HT1080 (cell line): ENCODE results near the gene ZNF112. TPM values are rescaled to one million over a fixed set of nuclear protein-coding genes. Genes with fewer than 3 reads are reported as not detected.
"Not testable (repeated sequence)": the region's sequence is repeated elsewhere in the genome, so short reads cannot be mapped to it uniquely, and the experiment has no call there.

Experiments
- DNase-seq: peaks from one replicate; pipeline ENCODE4 v3.0.0-alpha.2; 2015; ENCODE audit warnings: low read depth
- polyA plus RNA-seq, 2 experiments: library from polyadenylated mRNA; depleted of rRNA; stranded (reverse); fragments of >200 nt; gene quantifications; 2 replicates each; pipeline ENCODE4 v1.2.3, GENCODE V29; 2015
- total RNA-seq: library from RNA; depleted of rRNA; stranded (reverse); fragments of >200 nt; shearing (Covaris generic); gene quantifications from 2 replicates; pipeline ENCODE4 v1.2.3, GENCODE V29; 2014; rRNA removed

ZNF112 gene
- total RNA-seq = 4.0 TPM in 2 replicates
- polyA plus RNA-seq (2015; cell fraction: cytosol; rRNA removed) = 2.2 and 2.8 TPM in 2 replicates
- 10.6 and 13.0 TPM in 2 replicates for polyA plus RNA-seq (2015; cell fraction: nucleus; rRNA removed)

DNA sequence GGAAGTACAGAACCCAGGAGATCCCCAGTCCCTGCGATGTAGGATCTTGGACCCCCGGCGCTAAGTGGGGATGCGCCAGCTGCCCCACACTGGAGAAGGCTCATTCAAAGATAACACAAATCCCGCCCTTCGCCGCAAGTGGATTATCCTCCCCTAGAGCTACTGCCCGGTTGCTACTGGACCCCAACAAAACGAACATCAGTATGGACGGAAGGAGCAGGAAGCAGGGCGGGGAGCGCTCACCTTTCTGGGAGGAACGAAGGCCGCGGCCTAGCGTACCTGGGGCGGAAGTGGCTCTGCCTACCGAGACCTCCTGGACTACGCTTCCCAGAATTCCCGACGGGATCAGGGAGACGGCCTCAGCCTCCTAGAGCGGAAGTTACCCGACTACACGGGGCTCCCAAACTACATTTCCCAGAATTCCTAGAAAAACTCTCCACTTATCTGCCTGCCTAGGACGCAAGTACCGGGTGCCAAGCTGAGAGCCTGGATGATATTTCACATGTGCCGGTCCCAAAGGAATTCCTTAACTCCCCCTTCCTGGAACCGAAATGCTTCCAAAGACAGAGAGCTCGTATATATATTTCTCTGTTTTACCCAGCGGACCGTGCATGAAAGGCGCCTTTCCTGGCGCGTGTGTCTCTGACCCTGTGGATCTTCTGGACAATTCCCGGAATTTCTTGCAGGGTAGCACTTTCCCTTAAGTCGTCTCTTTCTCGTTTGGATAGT, at the start of gene ZNF112:
ZNF112 (minus strand) TSS at position 298 of the 729 bp plus-strand sequence. CDS start 16,141 bp downstream, outside the sequence.
- DNase-seq = peak; percentile 97

DNA sequence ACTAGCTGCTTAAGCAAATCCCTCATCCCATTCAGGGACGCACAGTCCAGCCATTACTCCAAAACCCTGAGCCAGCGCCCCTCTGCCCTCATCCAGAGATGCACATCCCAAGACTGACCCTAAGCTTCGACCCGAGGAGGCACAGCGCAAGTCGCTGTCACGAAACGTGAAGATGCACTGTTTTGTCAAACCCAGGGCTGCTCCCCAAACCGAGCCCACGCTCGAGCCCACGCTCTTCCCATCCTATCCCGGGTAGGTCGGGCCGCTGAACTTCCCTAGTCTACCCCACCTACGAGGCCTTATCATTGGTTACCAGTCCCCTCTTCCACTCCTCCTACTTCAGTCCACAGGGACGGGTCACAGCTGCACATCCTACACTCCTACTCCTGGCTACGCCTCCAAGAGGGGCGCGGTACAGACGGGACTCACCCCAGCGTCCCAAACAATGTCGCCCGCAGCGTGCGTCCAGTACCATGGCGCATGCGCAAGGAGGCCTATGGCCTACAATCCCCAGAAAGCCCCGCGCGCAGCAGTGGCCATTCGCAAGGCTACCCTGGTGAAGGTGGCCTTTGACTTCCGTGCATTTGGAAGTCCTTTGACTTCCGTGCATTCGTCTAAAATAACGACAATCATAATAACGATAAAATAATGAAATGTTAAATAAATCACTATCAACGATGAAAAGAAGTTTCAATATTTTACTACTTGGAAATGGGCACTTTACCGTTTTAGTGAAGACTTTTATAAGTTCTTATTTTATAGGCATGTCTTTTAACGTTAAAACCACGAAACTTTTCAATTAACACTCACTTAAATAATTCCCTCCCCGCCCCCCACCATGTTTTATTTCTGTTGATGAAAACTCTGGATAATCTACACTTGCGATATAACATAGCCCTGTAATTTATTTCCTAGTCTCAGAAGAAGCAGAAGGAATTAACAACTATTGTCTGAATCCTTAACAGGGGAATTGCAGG, 44.9 kb upstream of the ZNF112 start, which contains the start of gene ZNF285:
ZNF285 (minus strand) TSS at position 470 of the 977 bp plus-strand sequence. CDS start 4,395 bp downstream, outside the sequence.
- peak; percentile 82 for DNase-seq

DNA sequence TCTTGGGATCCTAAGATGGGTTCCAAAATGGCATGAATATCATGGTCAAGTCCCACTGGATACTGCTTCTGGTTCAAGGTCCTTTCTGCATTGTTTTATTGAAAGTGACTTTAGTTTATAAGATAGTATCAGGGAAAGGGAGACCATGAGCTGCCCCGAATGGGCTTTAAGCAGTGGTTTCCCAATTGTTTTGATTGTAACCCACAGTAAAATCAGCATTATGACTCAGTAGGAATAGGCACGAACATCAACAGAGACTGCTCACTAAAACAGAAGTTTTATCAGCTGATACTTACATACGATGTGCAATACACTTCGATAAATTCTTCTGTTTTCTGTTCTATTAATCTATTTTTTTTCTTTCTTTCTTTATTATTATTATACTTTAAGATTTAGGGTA, 32.8 kb upstream of the ZNF112 start:
- DNase-seq = not testable (repeated sequence)

DNA sequence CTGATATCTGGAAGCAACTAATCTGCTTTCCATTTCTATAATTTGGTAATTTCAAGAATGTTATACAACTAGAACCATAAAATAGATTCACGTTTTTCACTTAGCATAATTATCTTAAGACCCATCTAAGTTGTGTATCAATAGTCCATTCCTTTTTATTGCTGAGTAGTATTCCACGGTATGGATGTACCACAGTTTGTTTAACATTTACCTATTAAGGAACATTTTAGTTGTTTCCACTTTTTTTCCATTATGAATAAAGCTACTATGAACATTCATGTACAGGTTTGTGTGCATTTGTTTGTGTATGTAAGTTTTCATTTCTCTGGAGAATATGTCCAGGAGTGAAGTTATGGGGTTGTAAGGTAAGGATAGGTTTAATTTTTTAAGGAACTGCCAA, 18.3 kb upstream of the ZNF112 start:
- DNase-seq = no peak

DNA sequence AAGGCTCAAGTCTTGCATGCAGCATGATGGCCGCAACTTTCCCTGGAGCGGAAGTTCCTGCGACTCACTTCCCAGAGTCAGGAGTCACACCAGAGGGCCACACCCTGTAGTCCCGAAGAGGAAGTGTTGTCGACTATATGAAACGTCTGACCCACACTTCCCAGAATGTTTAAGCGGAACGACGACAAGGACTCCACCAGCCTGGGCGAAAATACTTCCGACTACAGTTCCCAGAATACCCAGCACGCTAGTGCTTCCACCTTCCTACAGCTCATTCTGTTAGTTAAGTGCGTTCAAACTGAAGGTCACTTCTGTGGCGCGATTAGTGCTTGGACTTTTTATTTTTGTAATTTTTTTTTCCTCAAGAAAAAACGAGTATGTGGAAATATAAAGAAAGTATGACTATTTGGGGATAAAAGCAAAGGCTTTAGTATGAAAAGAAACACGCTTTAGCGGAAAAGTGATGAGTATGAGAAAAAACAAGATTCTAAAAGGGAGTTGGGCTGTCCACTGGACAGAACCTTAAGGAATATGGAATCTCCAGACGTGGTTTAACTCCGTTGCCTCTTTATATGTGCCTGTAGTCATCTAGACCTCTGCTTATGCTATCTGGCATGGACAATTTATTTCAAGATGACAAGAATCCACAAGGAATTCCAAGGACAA, 15.5 kb upstream of the ZNF112 start:
- no peak for DNase-seq

DNA sequence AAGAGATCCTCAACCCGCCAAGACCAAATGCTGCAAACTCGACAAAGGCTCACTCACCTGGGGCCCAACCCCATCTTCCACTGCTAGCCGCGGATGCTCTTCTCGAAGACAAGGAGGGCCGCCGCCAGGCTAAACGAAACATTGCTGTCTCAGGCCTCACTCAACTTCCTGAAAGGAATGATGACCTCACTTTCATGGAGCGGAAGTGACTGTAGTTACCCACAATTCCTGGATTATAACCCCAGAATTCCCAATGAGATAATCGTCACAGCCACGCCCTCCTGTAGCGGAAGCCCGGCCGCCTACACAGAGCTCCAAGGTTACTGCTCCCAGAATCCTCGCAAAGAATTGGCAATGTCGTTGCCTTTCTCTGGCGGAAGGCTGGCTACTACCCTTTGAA, 10.5 kb upstream of the ZNF112 start:
- DNase-seq = peak; percentile 50

DNA sequence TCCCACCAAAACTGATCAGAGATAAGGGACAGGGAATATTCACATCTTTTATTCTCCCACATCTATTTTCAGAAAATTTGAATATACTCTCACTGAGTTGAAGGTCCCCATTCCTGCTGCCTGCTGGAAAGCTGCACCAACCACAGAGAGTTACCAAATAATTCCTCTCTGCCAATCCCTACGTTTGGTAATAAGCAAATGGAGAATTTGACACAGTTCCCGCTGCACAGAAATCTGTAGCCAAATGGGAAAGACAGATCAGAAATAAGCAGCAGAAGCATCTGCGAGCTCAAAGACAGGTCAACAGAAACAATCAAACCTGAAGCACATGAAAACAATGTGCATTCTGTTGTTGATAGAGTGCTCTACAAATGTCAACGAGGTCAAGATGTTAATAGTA, 9.9 kb downstream of the ZNF112 start:
- no peak for DNase-seq

DNA sequence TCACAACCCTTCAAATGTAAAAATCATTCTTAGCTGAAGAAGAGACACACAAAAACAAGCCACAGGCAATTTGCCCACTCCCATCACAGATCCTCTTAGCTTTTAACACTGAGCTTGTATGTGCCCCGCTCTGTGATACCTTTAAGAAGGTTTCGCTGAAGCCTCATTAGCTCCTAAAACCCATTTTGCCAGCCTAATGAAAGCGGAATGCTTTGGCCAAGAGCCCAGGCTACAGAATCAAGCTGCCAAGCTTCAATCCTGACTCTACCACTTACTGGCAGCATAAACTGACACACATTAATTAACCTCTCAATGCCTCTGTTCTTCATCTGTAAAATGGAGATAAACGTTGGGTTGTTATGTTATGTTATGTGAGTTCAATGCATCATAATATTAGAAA, 10.5 kb downstream of the ZNF112 start:
- no peak for DNase-seq

DNA sequence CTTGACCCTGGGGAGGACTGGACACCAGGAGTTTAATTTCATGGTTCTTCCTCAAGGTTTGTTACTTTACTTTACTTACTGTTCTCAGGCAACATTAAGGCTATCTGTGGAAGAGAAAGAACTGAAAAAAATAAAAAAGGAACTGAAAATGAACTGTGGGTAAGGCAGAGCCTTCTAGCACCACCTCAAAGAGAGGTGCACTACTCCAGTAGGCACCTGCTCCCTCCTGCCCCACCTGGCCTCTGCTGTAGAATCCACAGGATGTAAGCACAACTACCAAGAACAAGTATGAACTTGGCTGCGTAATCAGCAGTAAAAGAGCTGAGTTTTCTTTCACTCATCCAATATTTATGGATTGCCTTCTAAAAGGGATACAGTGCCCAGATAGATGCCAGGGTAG, 12.2 kb downstream of the ZNF112 start:
- DNase-seq = no peak

DNA sequence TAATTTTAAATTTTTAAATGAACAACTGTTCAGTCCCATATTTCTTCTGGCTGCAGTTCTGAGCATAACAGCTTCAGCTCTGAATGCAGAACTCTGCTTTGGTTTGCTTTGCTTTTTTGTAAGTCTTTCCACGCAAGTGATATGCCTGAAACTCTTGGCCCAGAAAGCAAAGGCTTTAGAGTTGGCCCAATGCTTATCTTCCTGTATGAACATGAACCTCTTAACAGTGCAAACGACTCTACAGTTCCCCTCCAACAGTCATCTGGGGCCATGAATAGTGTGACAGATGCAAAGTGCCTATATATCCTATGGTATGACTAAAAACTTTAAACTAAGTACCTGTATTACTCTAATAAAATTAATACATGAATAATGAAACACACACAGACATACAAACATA, 14.7 kb downstream of the ZNF112 start:
- no peak for DNase-seq

DNA sequence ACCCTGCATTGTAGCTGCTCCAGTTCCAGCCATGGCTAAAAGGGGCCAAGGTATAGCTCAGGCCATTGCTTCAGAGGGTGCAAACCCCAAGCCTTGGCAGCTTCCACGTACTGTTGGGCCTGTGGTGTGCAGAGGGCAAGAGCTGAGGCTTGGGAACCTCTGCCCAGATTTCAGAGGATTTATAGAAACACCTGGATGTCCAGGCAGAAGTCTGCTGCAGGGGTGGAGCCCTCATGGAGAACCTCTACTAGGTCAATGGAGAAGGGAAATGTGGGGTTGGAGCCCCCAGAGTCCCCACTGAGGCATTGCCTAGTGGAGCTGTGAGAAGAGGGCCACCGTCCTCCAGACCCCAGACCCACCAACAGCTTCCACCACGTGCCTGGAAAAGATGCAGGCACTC, 21.8 kb downstream of the ZNF112 start:
- not testable (repeated sequence) for DNase-seq

DNA sequence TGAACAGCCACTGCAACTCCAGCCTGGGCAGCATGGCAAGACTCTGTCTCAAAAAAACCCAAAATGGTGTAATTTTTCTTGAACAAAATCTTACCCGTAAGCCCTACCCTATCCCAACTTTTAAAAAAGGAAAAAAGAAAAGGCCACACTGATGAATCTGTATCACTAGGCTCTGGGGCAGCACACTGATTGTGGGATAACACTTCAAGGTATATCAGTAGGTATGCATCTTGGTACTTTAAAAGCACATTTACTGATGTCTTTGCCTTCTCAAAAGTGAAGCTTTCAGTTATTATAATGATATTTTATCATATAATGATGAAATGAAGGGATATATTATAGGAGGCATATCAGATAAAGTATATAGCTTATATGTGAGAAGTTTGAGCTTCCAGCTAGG, 24.3 kb downstream of the ZNF112 start:
- no peak for DNase-seq

DNA sequence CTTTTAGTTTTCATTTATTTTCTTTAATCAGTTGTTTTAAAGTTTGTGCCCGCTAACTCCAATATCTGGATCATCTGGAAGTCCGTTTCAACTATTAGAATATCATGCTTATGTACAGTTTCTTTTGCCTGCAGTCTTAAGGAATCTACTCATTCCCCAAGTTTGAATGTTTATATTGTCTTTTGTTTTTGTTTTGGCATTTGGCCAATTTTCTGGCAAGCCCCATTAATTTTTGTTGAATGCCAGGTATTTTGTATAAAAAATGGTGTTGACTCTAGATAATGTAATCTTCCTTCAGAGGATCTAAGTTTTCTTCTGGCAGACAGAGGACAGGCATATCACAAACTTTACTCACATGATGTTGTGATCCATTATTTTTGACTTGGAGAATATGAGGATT, 40.6 kb downstream of the ZNF112 start:
- no peak for DNase-seq

DNA sequence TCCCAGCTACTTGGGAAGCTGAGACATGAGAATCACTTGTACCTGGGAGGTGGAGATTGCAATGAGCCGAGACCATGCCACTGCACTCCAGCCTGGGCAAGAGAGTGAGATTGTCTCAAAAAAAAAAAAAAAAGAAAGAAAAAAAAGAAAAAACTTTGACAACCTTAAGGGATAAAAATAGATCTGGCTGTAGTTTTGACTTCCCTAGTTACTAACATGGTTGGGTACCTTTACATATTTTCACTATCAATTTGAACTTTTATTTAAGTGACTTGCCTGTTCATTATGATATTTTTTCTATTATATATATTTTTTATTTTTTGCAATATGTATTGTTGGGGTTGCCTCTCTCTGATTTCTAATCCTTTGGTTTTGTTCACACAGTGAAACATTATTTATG, 43.2 kb downstream of the ZNF112 start:
- DNase-seq = no peak

DNA sequence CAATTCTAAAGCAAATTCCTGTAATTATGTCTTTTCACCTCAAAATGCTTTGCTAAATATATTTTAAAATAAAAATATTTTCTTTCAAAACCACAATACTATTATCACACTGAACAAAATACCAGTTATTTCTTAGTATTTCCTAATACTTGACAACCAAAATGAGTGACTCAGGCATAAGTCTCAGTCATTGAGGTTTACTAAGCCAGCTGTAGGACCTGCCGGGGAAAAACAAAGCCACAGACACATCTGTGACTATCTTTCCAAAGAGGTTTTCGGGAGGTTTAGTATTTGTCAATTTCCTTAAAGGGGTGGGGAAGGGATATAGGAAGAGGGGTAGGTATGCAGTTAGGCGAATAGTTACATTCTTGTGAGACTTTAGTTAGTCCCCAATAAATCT, 48.5 kb downstream of the ZNF112 start:
- peak; percentile 12 for DNase-seq

DNA sequence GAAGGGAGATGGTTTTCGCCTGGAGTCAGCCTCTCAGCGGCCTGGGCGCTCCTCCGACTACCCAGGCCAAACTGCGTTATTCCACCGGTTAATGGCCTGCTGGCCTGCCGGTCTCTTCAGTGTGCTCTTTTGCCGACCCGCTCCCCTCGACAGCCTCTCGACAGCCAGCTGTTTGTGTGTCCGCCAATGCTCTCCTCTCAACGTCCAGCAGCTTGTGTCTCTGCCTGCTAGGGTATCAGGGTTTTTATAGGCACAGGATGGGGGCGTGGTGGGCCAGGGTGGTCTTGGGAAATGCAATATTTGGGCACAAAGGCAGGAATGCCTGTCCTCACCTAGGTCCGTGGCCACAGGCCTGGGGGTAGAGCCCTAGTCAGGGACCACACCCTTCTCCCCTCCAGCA, 50.2 kb downstream of the ZNF112 start:
- DNase-seq = no peak

DNA sequence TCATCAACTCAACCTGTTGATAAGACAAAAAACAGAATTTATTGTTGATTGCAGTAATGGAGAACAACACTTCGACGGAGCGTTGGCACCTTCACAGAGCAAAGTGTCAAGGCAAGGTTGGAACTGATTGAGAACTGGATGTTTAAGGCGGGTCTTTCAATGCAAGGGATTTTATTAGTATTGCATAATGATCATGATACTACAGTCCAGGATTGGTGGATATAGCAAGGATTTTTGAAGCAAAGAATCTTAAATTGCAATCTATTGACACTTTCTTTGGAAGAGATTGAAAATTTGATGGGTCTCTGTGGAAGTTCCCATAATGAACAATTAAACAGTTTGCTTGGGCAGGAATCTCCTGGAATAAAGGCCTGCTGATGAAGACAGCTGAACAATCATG, 51.0 kb downstream of the ZNF112 start:
- DNase-seq = no peak

DNA sequence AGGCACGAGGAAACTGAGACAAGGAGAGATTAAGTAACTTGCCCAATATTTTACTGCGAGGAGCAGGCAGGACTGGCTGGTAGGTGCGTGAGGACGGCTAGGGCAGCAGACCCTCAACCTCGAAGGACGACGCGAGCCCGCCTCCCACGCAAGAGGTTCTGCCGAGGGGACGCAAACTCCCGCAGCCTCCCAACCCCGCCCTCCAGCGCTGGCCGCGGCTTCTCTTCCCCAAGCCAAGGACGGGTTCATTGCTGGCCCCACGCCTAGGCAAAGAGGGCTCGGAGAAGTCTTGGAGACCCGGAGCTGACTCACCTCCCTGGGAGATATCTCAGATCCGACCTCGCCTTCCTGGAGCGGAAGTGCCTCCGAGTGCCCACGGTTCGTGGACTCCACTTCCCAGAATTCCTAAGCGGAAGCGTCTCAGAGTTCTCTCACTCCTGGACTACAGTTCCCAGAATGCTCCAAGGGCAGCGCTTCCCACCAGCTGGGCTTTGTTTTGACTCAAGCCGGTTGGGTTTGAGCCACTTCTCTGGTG, 51.8 kb downstream of the ZNF112 start, which contains the start of gene ZNF235:
ZNF235 (minus strand) TSS at position 367 of the 535 bp plus-strand sequence. CDS start 1,621 bp downstream, outside the sequence.
- DNase-seq = peak; percentile 98

DNA sequence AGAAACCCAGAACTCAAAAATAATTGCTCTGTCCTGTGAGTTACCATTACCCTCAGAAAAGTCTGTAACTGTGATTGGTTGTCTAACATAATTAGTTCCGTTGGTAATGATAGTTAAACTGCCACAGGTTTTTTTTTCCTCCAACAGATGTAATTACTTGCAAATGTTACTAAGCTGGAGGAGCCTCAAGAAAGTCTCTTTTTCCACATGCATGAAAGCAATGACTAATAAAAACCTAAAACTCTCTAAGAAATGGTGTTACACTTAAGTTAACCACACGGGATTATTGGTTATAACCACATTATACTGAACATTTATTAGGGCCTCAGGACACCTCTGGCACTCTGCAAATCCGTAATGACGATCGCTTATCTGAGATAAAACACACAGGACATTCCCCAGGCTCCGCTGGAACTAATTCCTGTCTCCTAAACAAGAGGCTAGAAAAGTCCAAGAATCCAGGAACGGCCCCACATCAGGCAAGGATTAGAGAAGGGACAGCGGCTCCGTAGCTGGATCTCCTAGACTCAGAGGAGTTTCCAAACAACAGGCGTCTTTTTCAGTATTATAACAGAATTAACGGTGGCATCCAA, 52.4 kb downstream of the ZNF112 start:
- DNase-seq = no peak

DNA sequence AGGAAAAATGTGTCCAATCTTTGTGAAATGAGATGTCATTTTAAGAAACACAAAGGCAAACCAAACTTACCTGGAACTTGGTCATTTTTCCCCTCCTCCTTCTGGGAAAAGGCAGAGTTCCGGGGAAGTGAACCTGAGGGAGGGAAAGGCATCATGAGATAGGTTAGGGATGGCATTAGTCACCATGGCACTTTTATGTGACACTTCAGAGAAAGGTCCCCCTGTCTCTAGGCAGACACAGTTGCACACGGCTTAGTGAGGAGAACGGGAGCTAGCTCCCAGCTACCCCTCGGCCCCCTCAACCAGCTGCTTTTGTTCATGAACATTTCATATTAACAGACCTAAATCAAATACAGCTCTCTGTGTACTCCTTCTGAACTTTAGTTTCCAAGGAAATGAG, 53.2 kb downstream of the ZNF112 start:
- DNase-seq = no peak

DNA sequence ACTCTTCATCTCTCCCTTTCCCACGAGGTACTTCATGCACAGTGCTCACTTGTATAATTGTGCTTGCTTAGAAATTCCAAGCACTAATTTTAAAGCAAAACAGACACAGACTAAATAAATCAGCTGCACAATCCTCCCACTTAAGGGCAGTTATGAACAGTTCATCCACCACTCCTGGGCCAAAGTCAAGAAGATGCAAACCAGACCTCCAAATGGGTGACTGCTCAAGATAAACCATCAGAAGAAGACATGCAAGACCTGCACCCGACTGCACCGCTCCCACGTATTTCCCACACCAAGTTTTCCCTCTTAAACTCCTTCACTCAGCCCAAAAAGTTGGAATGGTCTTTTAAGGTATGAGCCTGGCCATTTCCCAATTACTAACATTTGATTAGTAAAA, 71.5 kb downstream of the ZNF112 start:
- DNase-seq = no peak
